ENCODE results near the gene MLLT1.

- TF ChIP-seq RAD21 (IDR thresholded peaks at IDR 0.05), result no peak
- no peak for TF ChIP-seq ATF3 (IDR thresholded peaks at IDR 0.05)
- TF ChIP-seq RXRA (IDR thresholded peaks at IDR 0.05), result no peak
- TF ChIP-seq CTCF (IDR thresholded peaks at IDR 0.05; ENCODE audit: low read depth, low read length, missing input control), result no peak
- TF ChIP-seq EGR1 (IDR thresholded peaks at IDR 0.05; ENCODE audit: low read depth in 2 of 2), result no peak
- TF ChIP-seq SP1 (IDR thresholded peaks at IDR 0.05), result no peak
- peak; percentile 49 for TF ChIP-seq MAX (IDR thresholded peaks at IDR 0.05)
- TF ChIP-seq GABPA (IDR thresholded peaks at IDR 0.05 in 1 of 2, conservative IDR thresholded peaks at IDR 0.05 in 1 of 2), result no peak
- no peak for TF ChIP-seq REST (IDR thresholded peaks at IDR 0.05)
- no peak for TF ChIP-seq ZBTB33 (IDR thresholded peaks at IDR 0.05)
- no peak for TF ChIP-seq JUND (IDR thresholded peaks at IDR 0.05)
- TF ChIP-seq TAF1 (conservative IDR thresholded peaks at IDR 0.05), result no peak
Observed at GRCh38 chr19:6269101-6269886, 10.5 kb downstream of the MLLT1 start.
